ENCODE measurements around the gene PTPN6.

The PTPN6 gene

DNA sequence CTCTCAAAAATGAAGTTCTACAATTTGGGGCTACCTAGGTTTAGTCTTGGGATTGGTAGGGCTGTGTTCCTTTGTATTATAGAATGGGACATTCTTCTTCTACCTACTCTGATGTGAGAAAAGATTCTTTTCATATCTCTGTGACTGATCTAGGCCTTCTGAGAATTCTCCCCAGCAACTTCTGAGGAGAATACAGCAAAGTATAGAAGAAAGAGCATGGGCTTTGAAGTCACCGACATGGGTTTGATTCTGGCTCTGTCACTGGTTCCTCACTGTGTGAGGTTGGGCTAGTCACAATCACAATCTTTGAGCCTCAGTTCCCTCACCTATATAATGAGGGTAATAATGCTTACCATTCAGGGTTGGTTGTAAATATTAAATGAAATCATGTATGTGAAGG lies 18.4 kb upstream of the PTPN6 start:
- Mint-ChIP-seq H3K36me3 (ENCODE audit: low read depth) (peaks cover 30% of the 10 kb centered on the region), H3K4me1 (ENCODE audit: low read depth) (peaks cover 78% of the 10 kb centered on the region), H3K9me3 (no peaks in the 10 kb centered on the region), H3K4me3 (no peak overlapping the region), H3K27ac (peak overlapping the region; percentile 37), H3K27me3 (no peaks in the 10 kb centered on the region)

DNA sequence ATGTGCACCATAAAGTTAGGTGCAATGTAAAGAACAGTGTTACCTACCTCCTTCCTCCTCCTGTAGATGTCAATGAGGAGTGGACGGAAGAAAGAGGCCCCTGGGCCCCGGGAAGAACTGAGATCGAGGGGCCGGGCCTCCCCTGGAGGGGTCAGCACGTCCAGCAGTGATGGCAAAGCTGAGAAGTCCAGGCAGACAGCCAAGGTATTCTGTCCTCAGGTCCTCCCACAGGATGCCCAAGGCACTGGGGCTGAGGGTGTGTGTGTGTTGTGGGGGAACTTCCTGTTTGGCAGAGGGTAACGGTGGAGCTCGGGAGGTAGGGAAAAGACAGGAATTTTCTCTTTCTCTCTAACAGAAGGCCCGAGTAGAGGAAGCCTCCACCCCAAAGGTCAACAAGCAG lies 17.0 kb upstream of the PTPN6 start:
- peaks cover 36% of the 10 kb centered on the region for H3K36me3 Mint-ChIP-seq (ENCODE audit: low read depth)
- H3K27me3 Mint-ChIP-seq = no peaks in the 10 kb centered on the region
- peak overlapping the region; percentile 86 for H3K27ac Mint-ChIP-seq
- H3K9me3 Mint-ChIP-seq = no peaks in the 10 kb centered on the region
- H3K4me1 Mint-ChIP-seq (ENCODE audit: low read depth) = peaks cover 81% of the 10 kb centered on the region
- no peak overlapping the region for H3K4me3 Mint-ChIP-seq

DNA sequence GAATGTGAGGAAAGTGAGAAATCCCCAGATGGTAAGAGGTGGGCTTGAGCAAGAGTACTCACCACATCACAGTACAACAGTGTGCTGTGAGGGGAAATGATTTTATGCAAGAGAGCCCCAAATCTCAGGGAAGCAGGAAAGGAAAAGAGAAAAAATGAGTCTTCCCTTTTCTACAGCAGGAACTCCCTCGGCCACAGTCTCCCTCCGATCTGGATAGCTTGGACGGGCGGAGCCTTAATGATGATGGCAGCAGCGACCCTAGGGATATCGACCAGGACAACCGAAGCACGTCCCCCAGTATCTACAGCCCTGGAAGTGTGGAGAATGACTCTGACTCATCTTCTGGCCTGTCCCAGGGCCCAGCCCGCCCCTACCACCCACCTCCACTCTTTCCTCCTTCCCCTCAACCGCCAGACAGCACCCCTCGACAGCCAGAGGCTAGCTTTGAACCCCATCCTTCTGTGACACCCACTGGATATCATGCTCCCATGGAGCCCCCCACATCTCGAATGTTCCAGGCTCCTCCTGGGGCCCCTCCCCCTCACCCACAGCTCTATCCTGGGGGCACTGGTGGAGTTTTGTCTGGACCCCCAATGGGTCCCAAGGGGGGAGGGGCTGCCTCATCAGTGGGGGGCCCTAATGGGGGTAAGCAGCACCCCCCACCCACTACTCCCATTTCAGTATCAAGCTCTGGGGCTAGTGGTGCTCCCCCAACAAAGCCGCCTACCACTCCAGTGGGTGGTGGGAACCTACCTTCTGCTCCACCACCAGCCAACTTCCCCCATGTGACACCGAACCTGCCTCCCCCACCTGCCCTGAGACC lies 15.6 kb upstream of the PTPN6 start:
- H3K36me3 Mint-ChIP-seq (ENCODE audit: low read depth) = peaks cover 41% of the 10 kb centered on the region
- H3K4me3 Mint-ChIP-seq = peak overlapping the region; percentile 93
- peaks cover 73% of the 10 kb centered on the region for H3K4me1 Mint-ChIP-seq (ENCODE audit: low read depth)
- H3K27me3 Mint-ChIP-seq = no peaks in the 10 kb centered on the region
- H3K9me3 Mint-ChIP-seq = no peaks in the 10 kb centered on the region
- peak overlapping the region; percentile 99 for H3K27ac Mint-ChIP-seq

DNA sequence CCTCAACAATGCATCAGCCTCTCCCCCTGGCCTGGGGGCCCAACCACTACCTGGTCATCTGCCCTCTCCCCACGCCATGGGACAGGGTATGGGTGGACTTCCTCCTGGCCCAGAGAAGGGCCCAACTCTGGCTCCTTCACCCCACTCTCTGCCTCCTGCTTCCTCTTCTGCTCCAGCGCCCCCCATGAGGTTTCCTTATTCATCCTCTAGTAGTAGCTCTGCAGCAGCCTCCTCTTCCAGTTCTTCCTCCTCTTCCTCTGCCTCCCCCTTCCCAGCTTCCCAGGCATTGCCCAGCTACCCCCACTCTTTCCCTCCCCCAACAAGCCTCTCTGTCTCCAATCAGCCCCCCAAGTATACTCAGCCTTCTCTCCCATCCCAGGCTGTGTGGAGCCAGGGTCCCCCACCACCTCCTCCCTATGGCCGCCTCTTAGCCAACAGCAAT lies 14.9 kb upstream of the PTPN6 start:
- Mint-ChIP-seq H3K27ac (peak overlapping the region; percentile 99), H3K9me3 (no peaks in the 10 kb centered on the region), H3K27me3 (no peaks in the 10 kb centered on the region), H3K4me1 (ENCODE audit: low read depth) (peaks cover 68% of the 10 kb centered on the region), H3K4me3 (peak overlapping the region; percentile 93), H3K36me3 (ENCODE audit: low read depth) (peaks cover 42% of the 10 kb centered on the region)

DNA sequence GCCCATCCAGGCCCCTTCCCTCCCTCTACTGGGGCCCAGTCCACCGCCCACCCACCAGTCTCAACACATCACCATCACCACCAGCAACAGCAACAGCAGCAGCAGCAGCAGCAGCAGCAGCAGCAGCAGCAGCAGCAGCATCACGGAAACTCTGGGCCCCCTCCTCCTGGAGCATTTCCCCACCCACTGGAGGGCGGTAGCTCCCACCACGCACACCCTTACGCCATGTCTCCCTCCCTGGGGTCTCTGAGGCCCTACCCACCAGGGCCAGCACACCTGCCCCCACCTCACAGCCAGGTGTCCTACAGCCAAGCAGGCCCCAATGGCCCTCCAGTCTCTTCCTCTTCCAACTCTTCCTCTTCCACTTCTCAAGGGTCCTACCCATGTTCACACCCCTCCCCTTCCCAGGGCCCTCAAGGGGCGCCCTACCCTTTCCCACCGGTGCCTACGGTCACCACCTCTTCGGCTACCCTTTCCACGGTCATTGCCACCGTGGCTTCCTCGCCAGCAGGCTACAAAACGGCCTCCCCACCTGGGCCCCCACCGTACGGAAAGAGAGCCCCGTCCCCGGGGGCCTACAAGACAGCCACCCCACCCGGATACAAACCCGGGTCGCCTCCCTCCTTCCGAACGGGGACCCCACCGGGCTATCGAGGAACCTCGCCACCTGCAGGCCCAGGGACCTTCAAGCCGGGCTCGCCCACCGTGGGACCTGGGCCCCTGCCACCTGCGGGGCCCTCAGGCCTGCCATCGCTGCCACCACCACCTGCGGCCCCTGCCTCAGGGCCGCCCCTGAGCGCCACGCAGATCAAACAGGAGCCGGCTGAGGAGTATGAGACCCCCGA lies 14.3 kb upstream of the PTPN6 start:
- H3K27me3 Mint-ChIP-seq = no peaks in the 10 kb centered on the region
- peaks cover 62% of the 10 kb centered on the region for H3K4me1 Mint-ChIP-seq (ENCODE audit: low read depth)
- peak overlapping the region; percentile 99 for H3K27ac Mint-ChIP-seq
- no peaks in the 10 kb centered on the region for H3K9me3 Mint-ChIP-seq
- H3K36me3 Mint-ChIP-seq (ENCODE audit: low read depth) = peaks cover 42% of the 10 kb centered on the region
- H3K4me3 Mint-ChIP-seq = peak overlapping the region; percentile 93

DNA sequence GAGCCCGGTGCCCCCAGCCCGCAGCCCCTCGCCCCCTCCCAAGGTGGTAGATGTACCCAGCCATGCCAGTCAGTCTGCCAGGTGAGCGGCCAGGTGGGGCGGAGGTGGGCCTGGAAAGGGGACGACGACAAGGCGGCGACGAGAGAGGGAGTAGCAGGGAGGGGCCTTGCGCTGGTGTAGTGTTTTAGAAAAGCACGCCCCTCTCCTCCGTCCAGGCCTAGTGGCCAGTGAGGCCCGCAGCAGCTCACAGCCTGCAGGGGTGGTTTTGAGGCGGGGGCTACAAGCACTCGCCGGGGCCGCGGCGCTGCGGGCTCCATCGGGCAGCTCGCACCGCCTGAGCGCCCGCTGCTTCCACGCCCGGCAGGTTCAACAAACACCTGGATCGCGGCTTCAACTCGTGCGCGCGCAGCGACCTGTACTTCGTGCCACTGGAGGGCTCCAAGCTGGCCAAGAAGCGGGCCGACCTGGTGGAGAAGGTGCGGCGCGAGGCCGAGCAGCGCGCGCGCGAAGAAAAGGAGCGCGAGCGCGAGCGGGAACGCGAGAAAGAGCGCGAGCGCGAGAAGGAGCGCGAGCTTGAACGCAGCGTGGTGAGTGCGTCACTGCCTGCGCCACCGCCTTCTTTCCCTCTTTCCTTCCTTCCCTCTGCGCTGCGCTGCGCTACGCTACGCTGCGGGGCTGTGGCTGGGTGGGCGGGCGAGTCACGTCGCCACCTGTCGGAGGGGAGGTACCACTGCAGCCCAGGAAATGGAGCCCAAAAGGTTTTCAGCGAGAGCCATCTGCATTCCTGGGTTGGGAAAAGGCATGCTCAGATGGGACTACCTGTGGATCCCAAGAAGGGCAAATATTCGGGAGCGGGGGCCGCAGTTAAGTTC lies 13.4 kb upstream of the PTPN6 start:
- no peaks in the 10 kb centered on the region for H3K9me3 Mint-ChIP-seq
- peaks cover 42% of the 10 kb centered on the region for H3K36me3 Mint-ChIP-seq (ENCODE audit: low read depth)
- H3K27ac Mint-ChIP-seq = peak overlapping the region; percentile 99
- H3K4me3 Mint-ChIP-seq = peak overlapping the region; percentile 93
- no peaks in the 10 kb centered on the region for H3K27me3 Mint-ChIP-seq
- peaks cover 60% of the 10 kb centered on the region for H3K4me1 Mint-ChIP-seq (ENCODE audit: low read depth)

DNA sequence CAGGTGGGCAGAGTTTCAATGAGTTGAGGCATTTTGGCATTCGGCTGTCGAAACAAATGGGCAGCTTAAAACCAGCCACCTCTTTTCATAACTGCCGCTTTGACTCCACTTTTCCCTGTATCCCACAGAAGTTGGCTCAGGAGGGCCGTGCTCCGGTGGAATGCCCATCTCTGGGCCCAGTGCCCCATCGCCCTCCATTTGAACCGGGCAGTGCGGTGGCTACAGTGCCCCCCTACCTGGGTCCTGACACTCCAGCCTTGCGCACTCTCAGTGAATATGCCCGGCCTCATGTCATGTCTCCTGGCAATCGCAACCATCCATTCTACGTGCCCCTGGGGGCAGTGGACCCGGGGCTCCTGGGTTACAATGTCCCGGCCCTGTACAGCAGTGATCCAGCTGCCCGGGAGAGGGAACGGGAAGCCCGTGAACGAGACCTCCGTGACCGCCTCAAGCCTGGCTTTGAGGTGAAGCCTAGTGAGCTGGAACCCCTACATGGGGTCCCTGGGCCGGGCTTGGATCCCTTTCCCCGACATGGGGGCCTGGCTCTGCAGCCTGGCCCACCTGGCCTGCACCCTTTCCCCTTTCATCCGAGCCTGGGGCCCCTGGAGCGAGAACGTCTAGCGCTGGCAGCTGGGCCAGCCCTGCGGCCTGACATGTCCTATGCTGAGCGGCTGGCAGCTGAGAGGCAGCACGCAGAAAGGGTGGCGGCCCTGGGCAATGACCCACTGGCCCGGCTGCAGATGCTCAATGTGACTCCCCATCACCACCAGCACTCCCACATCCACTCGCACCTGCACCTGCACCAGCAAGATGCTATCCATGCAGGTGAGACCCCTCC lies 12.6 kb upstream of the PTPN6 start:
- H3K9me3 Mint-ChIP-seq = no peaks in the 10 kb centered on the region
- H3K4me1 Mint-ChIP-seq (ENCODE audit: low read depth) = peaks cover 60% of the 10 kb centered on the region
- H3K27ac Mint-ChIP-seq = peak overlapping the region; percentile 99
- H3K36me3 Mint-ChIP-seq (ENCODE audit: low read depth) = peaks cover 43% of the 10 kb centered on the region
- H3K4me3 Mint-ChIP-seq = peak overlapping the region; percentile 93
- peaks cover 2% of the 10 kb centered on the region for H3K27me3 Mint-ChIP-seq

DNA sequence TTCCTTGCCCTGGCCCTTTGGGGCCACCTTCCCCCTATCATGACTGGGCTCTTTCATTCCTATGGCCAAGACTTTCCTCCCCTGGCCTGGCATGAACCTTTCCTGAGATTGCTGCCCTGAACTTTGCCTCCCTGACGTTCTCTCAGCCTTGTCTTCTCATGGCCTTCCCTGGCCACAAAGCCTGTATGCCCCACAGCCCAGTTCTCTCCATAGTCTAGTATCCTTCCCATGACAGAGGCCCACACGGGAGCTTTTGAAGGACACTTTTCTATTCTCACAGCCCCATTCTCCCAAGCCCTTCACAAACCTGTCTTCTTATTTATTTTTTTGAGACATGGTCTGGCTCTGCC lies 12.0 kb upstream of the PTPN6 start:
- peaks cover 4% of the 10 kb centered on the region for H3K27me3 Mint-ChIP-seq
- H3K9me3 Mint-ChIP-seq = no peaks in the 10 kb centered on the region
- H3K27ac Mint-ChIP-seq = peak overlapping the region; percentile 85
- H3K4me1 Mint-ChIP-seq (ENCODE audit: low read depth) = peaks cover 61% of the 10 kb centered on the region
- H3K36me3 Mint-ChIP-seq (ENCODE audit: low read depth) = peaks cover 40% of the 10 kb centered on the region
- H3K4me3 Mint-ChIP-seq = peak overlapping the region; percentile 70

DNA sequence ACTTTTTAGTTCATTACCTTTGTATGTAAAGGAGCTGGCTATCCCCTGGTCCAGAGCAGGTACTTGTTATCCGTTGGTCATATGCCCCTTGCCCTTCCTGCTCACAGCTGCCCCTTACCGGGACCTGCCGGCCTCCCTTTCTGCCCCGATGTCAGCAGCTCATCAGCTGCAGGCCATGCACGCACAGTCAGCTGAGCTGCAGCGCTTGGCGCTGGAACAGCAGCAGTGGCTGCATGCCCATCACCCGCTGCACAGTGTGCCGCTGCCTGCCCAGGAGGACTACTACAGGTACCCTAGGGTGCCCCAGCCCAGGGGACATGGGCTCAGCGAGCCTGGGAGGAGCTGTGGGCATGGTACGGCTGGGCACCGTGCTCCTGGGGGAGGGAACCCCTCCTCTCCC lies 9.9 kb upstream of the PTPN6 start:
- peaks cover 4% of the 10 kb centered on the region for H3K27me3 Mint-ChIP-seq
- H3K27ac Mint-ChIP-seq = no peak overlapping the region
- H3K9me3 Mint-ChIP-seq = no peaks in the 10 kb centered on the region
- peaks cover 60% of the 10 kb centered on the region for H3K4me1 Mint-ChIP-seq (ENCODE audit: low read depth)
- no peak overlapping the region for H3K4me3 Mint-ChIP-seq
- H3K36me3 Mint-ChIP-seq (ENCODE audit: low read depth) = peaks cover 37% of the 10 kb centered on the region

DNA sequence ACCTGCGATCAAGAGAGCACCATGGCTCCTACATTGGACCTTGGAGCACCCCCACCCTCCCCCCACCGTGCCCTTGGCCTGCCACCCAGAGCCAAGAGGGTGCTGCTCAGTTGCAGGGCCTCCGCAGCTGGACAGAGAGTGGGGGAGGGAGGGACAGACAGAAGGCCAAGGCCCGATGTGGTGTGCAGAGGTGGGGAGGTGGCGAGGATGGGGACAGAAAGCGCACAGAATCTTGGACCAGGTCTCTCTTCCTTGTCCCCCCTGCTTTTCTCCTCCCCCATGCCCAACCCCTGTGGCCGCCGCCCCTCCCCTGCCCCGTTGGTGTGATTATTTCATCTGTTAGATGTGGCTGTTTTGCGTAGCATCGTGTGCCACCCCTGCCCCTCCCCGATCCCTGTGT lies 9.4 kb upstream of the PTPN6 start:
- Mint-ChIP-seq H3K4me1 (ENCODE audit: low read depth) (peaks cover 60% of the 10 kb centered on the region), H3K27me3 (peaks cover 4% of the 10 kb centered on the region), H3K4me3 (no peak overlapping the region), H3K36me3 (ENCODE audit: low read depth) (peaks cover 32% of the 10 kb centered on the region), H3K9me3 (no peaks in the 10 kb centered on the region), H3K27ac (no peak overlapping the region)

DNA sequence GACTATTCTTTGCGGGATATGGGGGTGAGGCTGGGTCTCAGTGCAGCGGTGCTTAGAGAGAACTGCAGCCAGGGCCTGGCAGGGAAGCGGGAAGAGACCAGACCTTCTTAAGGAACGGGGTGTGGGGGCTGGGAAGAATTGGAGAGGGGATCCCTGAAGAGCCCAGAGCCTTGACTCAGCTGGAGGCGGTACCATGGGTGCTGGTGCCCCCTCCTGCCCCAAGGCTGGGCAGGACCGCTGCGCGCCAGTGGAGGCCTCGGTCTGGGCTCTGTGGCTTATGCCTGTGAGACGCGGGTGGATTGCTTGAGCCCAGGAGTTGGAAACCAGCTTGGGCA lies 8.9 kb upstream of the PTPN6 start:
- Mint-ChIP-seq H3K9me3 (no peaks in the 10 kb centered on the region), H3K36me3 (ENCODE audit: low read depth) (peaks cover 31% of the 10 kb centered on the region), H3K4me1 (ENCODE audit: low read depth) (peaks cover 63% of the 10 kb centered on the region), H3K4me3 (no peak overlapping the region), H3K27me3 (peaks cover 4% of the 10 kb centered on the region), H3K27ac (peak overlapping the region; percentile 99)

DNA sequence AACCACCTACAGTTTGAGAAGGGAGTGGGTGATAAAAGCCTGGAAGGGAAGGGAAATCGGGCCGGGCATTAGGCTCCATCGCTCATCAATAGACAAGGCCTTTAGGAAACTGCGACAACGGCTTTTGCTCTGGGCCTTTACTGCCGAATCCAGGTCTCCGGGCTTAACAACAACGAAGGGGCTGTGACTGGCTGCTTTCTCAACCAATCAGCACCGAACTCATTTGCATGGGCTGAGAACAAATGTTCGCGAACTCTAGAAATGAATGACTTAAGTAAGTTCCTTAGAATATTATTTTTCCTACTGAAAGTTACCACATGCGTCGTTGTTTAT lies 7.8 kb upstream of the PTPN6 start:
- peak overlapping the region; percentile 99 for H3K27ac Mint-ChIP-seq
- H3K27me3 Mint-ChIP-seq = peaks cover 4% of the 10 kb centered on the region
- H3K9me3 Mint-ChIP-seq = no peaks in the 10 kb centered on the region
- peaks cover 31% of the 10 kb centered on the region for H3K36me3 Mint-ChIP-seq (ENCODE audit: low read depth)
- peak overlapping the region; percentile 98 for H3K4me3 Mint-ChIP-seq
- peaks cover 68% of the 10 kb centered on the region for H3K4me1 Mint-ChIP-seq (ENCODE audit: low read depth)

DNA sequence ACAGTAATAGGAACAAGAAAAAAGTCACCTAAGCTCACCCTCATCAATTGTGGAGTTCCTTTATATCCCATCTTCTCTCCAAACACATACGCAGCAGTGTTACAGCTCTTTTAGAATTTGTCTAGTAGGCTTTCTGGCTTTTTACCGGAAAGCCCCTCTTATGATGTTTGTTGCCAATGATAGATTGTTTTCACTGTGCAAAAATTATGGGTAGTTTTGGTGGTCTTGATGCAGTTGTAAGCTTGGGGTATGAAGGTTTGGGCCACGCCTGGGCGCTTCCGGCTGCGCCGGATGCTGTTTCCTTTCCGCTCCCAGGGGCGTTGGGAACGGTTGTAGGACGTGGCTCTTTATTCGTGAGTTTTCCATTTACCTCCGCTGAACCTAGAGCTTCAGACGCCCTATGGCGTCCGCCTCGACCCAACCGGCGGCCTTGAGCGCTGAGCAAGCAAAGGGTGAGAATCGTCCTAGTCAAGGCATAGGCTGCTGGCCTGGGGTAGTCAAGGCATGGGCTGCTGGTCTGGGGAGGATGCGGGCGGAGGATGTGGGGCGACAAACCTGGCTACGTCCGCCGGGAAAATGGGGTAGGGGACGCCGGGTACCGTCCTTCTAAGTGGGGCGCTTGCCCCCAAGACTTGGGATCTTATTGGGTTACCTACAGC lies 7.3 kb upstream of the PTPN6 start, which contains the start of the genes C12orf57 and RNU7-1:
Gene C12orf57, plus strand, starts transcription at position 301 of the 659 bp plus-strand sequence. Its CDS starts 100 bp downstream, at position 401.
Gene RNU7-1, plus strand, starts transcription at position 95 of the 659 bp plus-strand sequence.
- peak within 1 kb of the TSS; percentile 98 for H3K4me3 Mint-ChIP-seq
- peaks cover 71% of the 10 kb centered on the region for H3K4me1 Mint-ChIP-seq (ENCODE audit: low read depth)
- H3K36me3 Mint-ChIP-seq (ENCODE audit: low read depth) = peaks cover 31% of the 10 kb centered on the region
- H3K27me3 Mint-ChIP-seq = peaks cover 4% of the 10 kb centered on the region
- no peaks in the 10 kb centered on the region for H3K9me3 Mint-ChIP-seq
- H3K27ac Mint-ChIP-seq = peak within 1 kb of the TSS; percentile 99

Data from stimulated activated naive CD8-positive, alpha-beta T cell treated with anti-CD3 and anti-CD28 coated beads, Interleukin-15, Interleukin-2, amounts not matched to agents 100 ng/mL and 50 ng/mL, for 24 hours (primary cell).